ENCODE results near the gene TERB1.
A peak's percentile ranks its signal among the peaks of the same experiment; 100 is the strongest.

TERB1 gene

GRCh38 chr16:66740533-66740932 is 60.9 kb downstream of the TERB1 start:
- Histone ChIP-seq H3K9me3 (replicated peaks in 1 of 2; ENCODE audit: control insufficient read depth in 2 of 2, insufficient read depth in 1 of 2, low read depth in 1 of 2, low read length in 2 of 2) (peaks cover 0 to 2% of the 10 kb centered on the region in 2 donors), H4K8ac (ENCODE audit: low read depth, low read length) (no peak overlapping the region), H2AFZ (ENCODE audit: low read length) (no peak overlapping the region), H3K27ac (replicated peaks; ENCODE audit: low read length) (no peak overlapping the region), H3K4me2 (ENCODE audit: insufficient read depth, low read length, poor library complexity, severe bottlenecking) (no peak overlapping the region), H2BK15ac (ENCODE audit: low read length) (no peak overlapping the region), H3K23ac (ENCODE audit: low read depth, low read length, poor library complexity) (no peak overlapping the region), H3K18ac (ENCODE audit: low read length) (no peak overlapping the region), H2BK120ac (ENCODE audit: low read depth, low read length) (no peak overlapping the region), H3K9ac (ENCODE audit: low read depth, low read length, poor library complexity) (no peak overlapping the region), H3K27me3 (ENCODE audit: control insufficient read depth in 3 of 3, insufficient read depth in 3 of 3, low read depth in 1 of 3, low read length in 3 of 3) (no peaks in the 10 kb centered on the region), H3K4me3 (ENCODE audit: low read length in 2 of 2) (no peak overlapping the region), H2BK12ac (ENCODE audit: low read length) (no peak overlapping the region), H3K4me1 (ENCODE audit: control insufficient read depth in 2 of 2, insufficient read depth in 1 of 2, low read depth in 1 of 2, low read length in 2 of 2) (peaks cover 0 to 12% of the 10 kb centered on the region in 2 donors), H3K36me3 (replicated peaks in 1 of 2; ENCODE audit: control insufficient read depth in 2 of 2, insufficient read depth in 2 of 2, low read length in 2 of 2) (peaks cover 52 to 98% of the 10 kb centered on the region in 2 donors), H2AK5ac (ENCODE audit: low read depth, low read length) (no peak overlapping the region), H4K91ac (ENCODE audit: low read depth, low read length, poor library complexity) (no peak overlapping the region), H3K14ac (ENCODE audit: low read length) (no peak overlapping the region), H3K4ac (ENCODE audit: low read length) (no peak overlapping the region), H3K79me1 (ENCODE audit: low read depth, low read length) (peaks cover 2% of the 10 kb centered on the region), H2BK5ac (ENCODE audit: low read length) (no peak overlapping the region)
- WGBS, 2 donors (ENCODE audit: extremely low coverage in 2 of 2, insufficient read length in 2 of 2, insufficient replicate concordance in 1 of 2), result no CpG with 5 or more reads among the region's 2 CpGs
- no peak for DNase-seq (ENCODE audit: low spot score)

- no peak overlapping the region for H2BK15ac ChIP-seq (ENCODE audit: low read length)
- H3K4me1 ChIP-seq (ENCODE audit: control insufficient read depth in 2 of 2, insufficient read depth in 1 of 2, low read depth in 1 of 2, low read length in 2 of 2), result peaks cover 0 to 12% of the 10 kb centered on the region in 2 donors
- no peak overlapping the region for H3K4me3 ChIP-seq (ENCODE audit: low read length in 2 of 2)
- peak; percentile 46 for DNase-seq (ENCODE audit: low spot score)
- no peaks in the 10 kb centered on the region for H3K27me3 ChIP-seq (ENCODE audit: control insufficient read depth in 3 of 3, insufficient read depth in 3 of 3, low read depth in 1 of 3, low read length in 3 of 3)
- H2BK120ac ChIP-seq (ENCODE audit: low read depth, low read length), result no peak overlapping the region
- H2AK5ac ChIP-seq (ENCODE audit: low read depth, low read length), result no peak overlapping the region
- no peak overlapping the region for H4K91ac ChIP-seq (ENCODE audit: low read depth, low read length, poor library complexity)
- H3K14ac ChIP-seq (ENCODE audit: low read length), result no peak overlapping the region
- no peak overlapping the region for H3K4ac ChIP-seq (ENCODE audit: low read length)
- no peak overlapping the region for H4K8ac ChIP-seq (ENCODE audit: low read depth, low read length)
- WGBS, 2 donors (ENCODE audit: extremely low coverage in 2 of 2, insufficient read length in 2 of 2, insufficient replicate concordance in 1 of 2), result no CpG with 5 or more reads among the region's 2 CpGs
- H3K27ac ChIP-seq (replicated peaks; ENCODE audit: low read length), result no peak overlapping the region
- H2BK12ac ChIP-seq (ENCODE audit: low read length), result no peak overlapping the region
- H2AFZ ChIP-seq (ENCODE audit: low read length), result no peak overlapping the region
- no peak overlapping the region for H3K23ac ChIP-seq (ENCODE audit: low read depth, low read length, poor library complexity)
- H3K79me1 ChIP-seq (ENCODE audit: low read depth, low read length), result peaks cover 2% of the 10 kb centered on the region
- no peak overlapping the region for H3K18ac ChIP-seq (ENCODE audit: low read length)
- H3K4me2 ChIP-seq (ENCODE audit: insufficient read depth, low read length, poor library complexity, severe bottlenecking), result no peak overlapping the region
- H3K9me3 ChIP-seq (replicated peaks in 1 of 2; ENCODE audit: control insufficient read depth in 2 of 2, insufficient read depth in 1 of 2, low read depth in 1 of 2, low read length in 2 of 2), result peaks cover 0 to 2% of the 10 kb centered on the region in 2 donors
- no peak overlapping the region for H2BK5ac ChIP-seq (ENCODE audit: low read length)
- no peak overlapping the region for H3K9ac ChIP-seq (ENCODE audit: low read depth, low read length, poor library complexity)
- peaks cover 50 to 98% of the 10 kb centered on the region in 2 donors for H3K36me3 ChIP-seq (replicated peaks in 1 of 2; ENCODE audit: control insufficient read depth in 2 of 2, insufficient read depth in 2 of 2, low read length in 2 of 2)
Observed at GRCh38 chr16:66740010-66740409, 61.4 kb downstream of the TERB1 start.

GRCh38 chr16:66735891-66736290 is 65.5 kb downstream of the TERB1 start:
- Histone ChIP-seq H3K27ac (replicated peaks; ENCODE audit: low read length) (no peak overlapping the region), H2AK5ac (ENCODE audit: low read depth, low read length) (no peak overlapping the region), H3K14ac (ENCODE audit: low read length) (no peak overlapping the region), H3K79me1 (ENCODE audit: low read depth, low read length) (peaks cover 2% of the 10 kb centered on the region), H4K91ac (ENCODE audit: low read depth, low read length, poor library complexity) (no peak overlapping the region), H2AFZ (ENCODE audit: low read length) (no peak overlapping the region), H3K4ac (ENCODE audit: low read length) (no peak overlapping the region), H3K18ac (ENCODE audit: low read length) (no peak overlapping the region), H2BK120ac (ENCODE audit: low read depth, low read length) (no peak overlapping the region), H2BK15ac (ENCODE audit: low read length) (no peak overlapping the region), H3K4me2 (ENCODE audit: insufficient read depth, low read length, poor library complexity, severe bottlenecking) (no peak overlapping the region), H3K4me1 (ENCODE audit: control insufficient read depth in 2 of 2, insufficient read depth in 1 of 2, low read depth in 1 of 2, low read length in 2 of 2) (no peaks in the 10 kb centered on the region), H3K36me3 (replicated peaks in 1 of 2; ENCODE audit: control insufficient read depth in 2 of 2, insufficient read depth in 2 of 2, low read length in 2 of 2) (peaks cover 53 to 98% of the 10 kb centered on the region in 2 donors), H2BK12ac (ENCODE audit: low read length) (no peak overlapping the region), H4K8ac (ENCODE audit: low read depth, low read length) (no peak overlapping the region), H3K9me3 (replicated peaks in 1 of 2; ENCODE audit: control insufficient read depth in 2 of 2, insufficient read depth in 1 of 2, low read depth in 1 of 2, low read length in 2 of 2) (peaks cover 0 to 2% of the 10 kb centered on the region in 2 donors), H3K4me3 (ENCODE audit: low read length in 2 of 2) (no peak overlapping the region), H3K9ac (ENCODE audit: low read depth, low read length, poor library complexity) (no peak overlapping the region), H3K27me3 (ENCODE audit: control insufficient read depth in 3 of 3, insufficient read depth in 3 of 3, low read depth in 1 of 3, low read length in 3 of 3) (no peaks in the 10 kb centered on the region), H2BK5ac (ENCODE audit: low read length) (no peak overlapping the region), H3K23ac (ENCODE audit: low read depth, low read length, poor library complexity) (no peak overlapping the region)
- no peak for DNase-seq (ENCODE audit: low spot score)
- whole genome bisulfite sequencing, 2 donors (ENCODE audit: extremely low coverage in 2 of 2, insufficient read length in 2 of 2, insufficient replicate concordance in 1 of 2), result no CpG with 5 or more reads among the region's 4 CpGs

GRCh38 chr16:66731101-66731500 is 70.3 kb downstream of the TERB1 start:
- H4K8ac ChIP-seq (ENCODE audit: low read depth, low read length), result no peak overlapping the region
- no peak overlapping the region for H2BK120ac ChIP-seq (ENCODE audit: low read depth, low read length)
- no peaks in the 10 kb centered on the region for H3K79me1 ChIP-seq (ENCODE audit: low read depth, low read length)
- H2BK12ac ChIP-seq (ENCODE audit: low read length), result no peak overlapping the region
- H3K18ac ChIP-seq (ENCODE audit: low read length), result no peak overlapping the region
- H3K4me2 ChIP-seq (ENCODE audit: insufficient read depth, low read length, poor library complexity, severe bottlenecking), result no peak overlapping the region
- no peak overlapping the region for H2BK15ac ChIP-seq (ENCODE audit: low read length)
- H3K27me3 ChIP-seq (ENCODE audit: control insufficient read depth in 3 of 3, insufficient read depth in 3 of 3, low read depth in 1 of 3, low read length in 3 of 3), result no peaks in the 10 kb centered on the region
- H4K91ac ChIP-seq (ENCODE audit: low read depth, low read length, poor library complexity), result no peak overlapping the region
- no peak overlapping the region for H3K4ac ChIP-seq (ENCODE audit: low read length)
- peaks cover 53 to 99% of the 10 kb centered on the region in 2 donors for H3K36me3 ChIP-seq (replicated peaks in 1 of 2; ENCODE audit: control insufficient read depth in 2 of 2, insufficient read depth in 2 of 2, low read length in 2 of 2)
- H3K4me1 ChIP-seq (ENCODE audit: control insufficient read depth in 2 of 2, insufficient read depth in 1 of 2, low read depth in 1 of 2, low read length in 2 of 2), result no peaks in the 10 kb centered on the region
- H3K23ac ChIP-seq (ENCODE audit: low read depth, low read length, poor library complexity), result no peak overlapping the region
- DNase-seq (ENCODE audit: low spot score), result no peak
- WGBS, 2 donors (ENCODE audit: extremely low coverage in 2 of 2, insufficient read length in 2 of 2, insufficient replicate concordance in 1 of 2), result no CpG with 5 or more reads among the region's 7 CpGs
- no peak overlapping the region for H3K4me3 ChIP-seq (ENCODE audit: low read length in 2 of 2)
- H3K9me3 ChIP-seq (replicated peaks in 1 of 2; ENCODE audit: control insufficient read depth in 2 of 2, insufficient read depth in 1 of 2, low read depth in 1 of 2, low read length in 2 of 2), result peaks cover 0 to 2% of the 10 kb centered on the region in 2 donors
- no peak overlapping the region for H3K27ac ChIP-seq (replicated peaks; ENCODE audit: low read length)
- no peak overlapping the region for H2BK5ac ChIP-seq (ENCODE audit: low read length)
- H3K9ac ChIP-seq (ENCODE audit: low read depth, low read length, poor library complexity), result no peak overlapping the region
- no peak overlapping the region for H2AK5ac ChIP-seq (ENCODE audit: low read depth, low read length)
- no peak overlapping the region for H3K14ac ChIP-seq (ENCODE audit: low read length)
- no peak overlapping the region for H2AFZ ChIP-seq (ENCODE audit: low read length)
